Mesendoderm (in vitro differentiated cells): ENCODE measurements around the gene LSM14B.

Experiments
- DNase-seq: peaks from one replicate; pipeline ENCODE4 v3.0.0; 2013
- H2AK5ac ChIP-seq: 2 replicates; pipeline ENCODE4 v1.6.1; 2013; ENCODE audit warnings: low read length, inconsistent platforms
- H2BK120ac ChIP-seq: 2 replicates; pipeline ENCODE4 v1.6.1; 2013; ENCODE audit warnings: low read depth, mild to moderate bottlenecking, low read length, moderate library complexity, mixed read lengths
- H2BK15ac ChIP-seq: replicated peaks from 2 replicates; pipeline ENCODE4 v1.6.1; 2013; ENCODE audit warnings: low read depth, mild to moderate bottlenecking, moderate library complexity
- H2BK5ac ChIP-seq: 2 replicates; pipeline ENCODE4 v1.6.1; 2013; ENCODE audit warnings: low read length, inconsistent platforms
- H3K18ac ChIP-seq: 2 replicates; pipeline ENCODE4 v1.6.1; 2013; ENCODE audit warnings: mild to moderate bottlenecking, low read length, mixed read lengths
- H3K23ac ChIP-seq: one replicate; pipeline ENCODE4 v1.6.1; 2013; ENCODE audit warnings: low read length
- H3K27ac ChIP-seq: 2 replicates; pipeline ENCODE4 v1.5.1; 2013; ENCODE audit warnings: low read depth, mild to moderate bottlenecking, inconsistent platforms, low read length, moderate library complexity
- H3K27me3 ChIP-seq: 2 replicates; pipeline ENCODE4 v1.6.1; 2013; ENCODE audit warnings: low read length, control low read depth, mild to moderate bottlenecking, inconsistent platforms; ENCODE audit not compliant: insufficient read depth, poor library complexity
- H3K36me3 ChIP-seq: 2 replicates; pipeline ENCODE4 v1.6.1; 2013; ENCODE audit warnings: low read length, inconsistent platforms; ENCODE audit not compliant: control insufficient read depth, insufficient read depth
- H3K4ac ChIP-seq: one replicate; pipeline ENCODE4 v1.6.1; 2013; ENCODE audit warnings: low read depth, mild to moderate bottlenecking, low read length, moderate library complexity
- H3K4me1 ChIP-seq: 2 replicates; pipeline ENCODE4 v1.6.1; 2013; ENCODE audit warnings: low read depth, low read length, inconsistent platforms; ENCODE audit not compliant: control insufficient read depth
- H3K4me2 ChIP-seq: 2 replicates; pipeline ENCODE4 v1.6.1; 2013; ENCODE audit warnings: low read length
- H3K4me3 ChIP-seq: 2 replicates; pipeline ENCODE4 v1.5.1; 2013; ENCODE audit warnings: mild to moderate bottlenecking, low read length
- H3K56ac ChIP-seq: one replicate; pipeline ENCODE4 v1.6.1; 2013; ENCODE audit warnings: low read length
- H3K79me1 ChIP-seq: 2 replicates; pipeline ENCODE4 v1.6.1; 2013; ENCODE audit warnings: low read length, inconsistent platforms
- H3K79me2 ChIP-seq: 2 replicates; pipeline ENCODE4 v1.6.1; 2013; ENCODE audit warnings: mild to moderate bottlenecking, low read length; ENCODE audit not compliant: control insufficient read depth, insufficient read depth
- H3K9ac ChIP-seq: 2 replicates; pipeline ENCODE4 v1.6.1; 2013; ENCODE audit warnings: low read length, inconsistent platforms
- H4K5ac ChIP-seq: one replicate; pipeline ENCODE4 v1.6.1; 2013; ENCODE audit warnings: low read length
- H4K8ac ChIP-seq: one replicate; pipeline ENCODE4 v1.6.1; 2013; ENCODE audit warnings: low read depth, mild to moderate bottlenecking, control low read depth, low read length, moderate library complexity
- WGBS: extraction: QIAGEN DNeasy Blood & Tissue Kit; methylation state at CpG from one replicate; pipeline ENCODE4 v1.1.7; 2013; ENCODE audit warnings: low lambda C conversion rate, missing lambda C conversion rate; ENCODE audit not compliant: insufficient coverage; ENCODE audit errors: extremely low coverage; 5-methylcytosine and 5-hydroxymethylcytosine counted together

Gene LSM14B

GRCh38 chr20:62126141-62126540 lies 3.9 kb downstream of the LSM14B start:
- Histone ChIP-seq H3K4me3 (no peak overlapping the region), H3K18ac (no peak overlapping the region), H2BK5ac (no peak overlapping the region), H3K27ac (no peak overlapping the region), H3K79me2 (peaks cover 22% of the 10 kb centered on the region), H2BK15ac (no peak overlapping the region), H3K4me2 (no peak overlapping the region), H3K4ac (no peak overlapping the region), H2AK5ac (no peak overlapping the region), H4K8ac (no peak overlapping the region), H3K79me1 (peaks cover 27% of the 10 kb centered on the region), H4K5ac (no peak overlapping the region), H3K36me3 (peaks cover 29% of the 10 kb centered on the region), H3K23ac (no peak overlapping the region), H3K4me1 (peaks cover 3% of the 10 kb centered on the region), H2BK120ac (no peak overlapping the region), H3K27me3 (no peaks in the 10 kb centered on the region), H3K56ac (no peak overlapping the region), H3K9ac (no peak overlapping the region)
- WGBS, result no CpG with 5 or more reads among the region's 20 CpGs
- DNase-seq, result no peak

- Histone ChIP-seq H2AK5ac (no peak overlapping the region), H3K18ac (no peak overlapping the region), H4K5ac (no peak overlapping the region), H2BK5ac (no peak overlapping the region), H3K23ac (no peak overlapping the region), H3K4me2 (no peak overlapping the region), H3K9ac (no peak overlapping the region), H2BK120ac (no peak overlapping the region), H3K56ac (no peak overlapping the region), H3K79me1 (peaks cover 27% of the 10 kb centered on the region), H4K8ac (no peak overlapping the region), H3K27ac (no peak overlapping the region), H3K79me2 (peaks cover 22% of the 10 kb centered on the region), H3K36me3 (peaks cover 33% of the 10 kb centered on the region), H3K27me3 (no peaks in the 10 kb centered on the region), H2BK15ac (no peak overlapping the region), H3K4ac (no peak overlapping the region), H3K4me1 (peaks cover 3% of the 10 kb centered on the region), H3K4me3 (no peak overlapping the region)
- WGBS, result no CpG with 5 or more reads among the region's 6 CpGs
- DNase-seq, result no peak
Measured at GRCh38 chr20:62127799-62128198, 5.5 kb downstream of the LSM14B start.

GRCh38 chr20:62128502-62128901 lies 6.2 kb downstream of the LSM14B start:
- no peak overlapping the region for H3K4ac ChIP-seq
- no peak overlapping the region for H3K23ac ChIP-seq
- H3K9ac ChIP-seq, result no peak overlapping the region
- peaks cover 26% of the 10 kb centered on the region for H3K79me1 ChIP-seq
- no peak overlapping the region for H4K8ac ChIP-seq
- no peaks in the 10 kb centered on the region for H3K27me3 ChIP-seq
- no peak overlapping the region for H4K5ac ChIP-seq
- H2BK15ac ChIP-seq, result no peak overlapping the region
- H2AK5ac ChIP-seq, result no peak overlapping the region
- H3K4me2 ChIP-seq, result no peak overlapping the region
- no peak overlapping the region for H3K4me3 ChIP-seq
- H2BK120ac ChIP-seq, result no peak overlapping the region
- peaks cover 3% of the 10 kb centered on the region for H3K4me1 ChIP-seq
- H3K27ac ChIP-seq, result no peak overlapping the region
- no peak overlapping the region for H2BK5ac ChIP-seq
- DNase-seq, result no peak
- no CpG with 5 or more reads among the region's 6 CpGs for WGBS
- H3K18ac ChIP-seq, result no peak overlapping the region
- H3K36me3 ChIP-seq, result peaks cover 35% of the 10 kb centered on the region
- H3K79me2 ChIP-seq, result peaks cover 17% of the 10 kb centered on the region
- H3K56ac ChIP-seq, result no peak overlapping the region

- Histone ChIP-seq H3K4me1 (no peaks in the 10 kb centered on the region), H4K5ac (no peak overlapping the region), H3K4ac (no peak overlapping the region), H3K4me3 (no peak overlapping the region), H2BK15ac (no peak overlapping the region), H3K36me3 (peaks cover 37% of the 10 kb centered on the region), H4K8ac (no peak overlapping the region), H2BK5ac (no peak overlapping the region), H2BK120ac (no peak overlapping the region), H3K18ac (no peak overlapping the region), H2AK5ac (no peak overlapping the region), H3K27me3 (no peaks in the 10 kb centered on the region), H3K23ac (no peak overlapping the region), H3K56ac (no peak overlapping the region), H3K79me2 (peaks cover 5% of the 10 kb centered on the region), H3K4me2 (no peak overlapping the region), H3K9ac (no peak overlapping the region), H3K27ac (no peak overlapping the region), H3K79me1 (peaks cover 14% of the 10 kb centered on the region)
- WGBS, result no CpG with 5 or more reads among the region's 20 CpGs
- no peak for DNase-seq
Measured at GRCh38 chr20:62129731-62130531, 7.7 kb downstream of the LSM14B start.

GRCh38 chr20:62131560-62132320 lies 9.5 kb downstream of the LSM14B start:
- DNase-seq, result no peak
- H2BK5ac ChIP-seq, result no peak overlapping the region
- no peak overlapping the region for H3K9ac ChIP-seq
- H4K5ac ChIP-seq, result no peak overlapping the region
- no peak overlapping the region for H3K4me3 ChIP-seq
- H3K23ac ChIP-seq, result no peak overlapping the region
- no peaks in the 10 kb centered on the region for H3K4me1 ChIP-seq
- peaks cover 6% of the 10 kb centered on the region for H3K79me1 ChIP-seq
- no peak overlapping the region for H4K8ac ChIP-seq
- H2AK5ac ChIP-seq, result no peak overlapping the region
- peaks cover 36% of the 10 kb centered on the region for H3K36me3 ChIP-seq
- H3K56ac ChIP-seq, result no peak overlapping the region
- no peak overlapping the region for H2BK15ac ChIP-seq
- H3K27ac ChIP-seq, result no peak overlapping the region
- H3K27me3 ChIP-seq, result no peaks in the 10 kb centered on the region
- H3K18ac ChIP-seq, result no peak overlapping the region
- H3K4me2 ChIP-seq, result no peak overlapping the region
- H3K79me2 ChIP-seq, result no peaks in the 10 kb centered on the region
- H2BK120ac ChIP-seq, result no peak overlapping the region
- no CpG with 5 or more reads among the region's 25 CpGs for WGBS
- no peak overlapping the region for H3K4ac ChIP-seq
